HepG2 (cell line): Measurements from ENCODE around the gene IFT172. TPM values are rescaled to one million over a fixed set of nuclear protein-coding genes. Genes with fewer than 3 reads are reported as not detected.

Experiments used
- ATAD3A ChIP-seq: sonication (generic); formaldehyde crosslinking; IDR thresholded peaks from 2 replicates; pipeline ENCODE4 v1.4.0; 2020; ENCODE audit warnings: missing genetic modification reagents
- FOSL2 ChIP-seq: sonication (generic); formaldehyde crosslinking; IDR thresholded peaks from 2 replicates; pipeline ENCODE4 v1.4.0; 2020; ENCODE audit warnings: missing genetic modification reagents
- FOXK1 ChIP-seq: sonication (generic); formaldehyde crosslinking; IDR thresholded peaks from 2 replicates; pipeline ENCODE4 v1.4.0; 2020; ENCODE audit warnings: low read depth, missing genetic modification reagents, borderline replicate concordance
- ISX ChIP-seq: sonication (generic); formaldehyde crosslinking; conservative IDR thresholded peaks from 2 replicates; pipeline ENCODE4 v1.5.0; 2020; ENCODE audit warnings: missing genetic modification reagents
- JUN ChIP-seq: sonication (generic); formaldehyde crosslinking; IDR thresholded peaks from 2 replicates; pipeline ENCODE4 v1.4.0; 2020; ENCODE audit warnings: mild to moderate bottlenecking, missing genetic modification reagents
- SMAD9 ChIP-seq: sonication (generic); formaldehyde crosslinking; IDR thresholded peaks from 2 replicates; pipeline ENCODE4 v1.5.1; 2020; ENCODE audit warnings: mild to moderate bottlenecking, missing genetic modification reagents
- SRSF4 ChIP-seq: fragments of 200-400 bp; formaldehyde crosslinking; IDR thresholded peaks from one replicate; pipeline ENCODE4 v1.6.1; 2018; ENCODE audit warnings: mild to moderate bottlenecking, low read depth, low read length, moderate library complexity; ENCODE audit not compliant: poor library complexity, severe bottlenecking
- ZFP90 ChIP-seq: sonication (generic); formaldehyde crosslinking; IDR thresholded peaks from 2 replicates; pipeline ENCODE4 v1.8.0; 2022; ENCODE audit warnings: missing genetic modification reagents, mild to moderate bottlenecking, inconsistent platforms, borderline replicate concordance
- ZNF17 ChIP-seq: sonication (generic); formaldehyde crosslinking; IDR thresholded peaks from 2 replicates; pipeline ENCODE4 v1.5.0; 2020; ENCODE audit warnings: mild to moderate bottlenecking, missing genetic modification reagents
- ZNF205 ChIP-seq: IDR thresholded peaks from 2 replicates; pipeline ENCODE4 v1.6.1; 2018; ENCODE audit warnings: missing biosample characterization, missing genetic modification reagents
- ZNF510 ChIP-seq: sonication (generic); formaldehyde crosslinking; IDR thresholded peaks from 2 replicates; pipeline ENCODE4 v1.4.0; 2020; ENCODE audit warnings: low read depth, mild to moderate bottlenecking, missing genetic modification reagents
- ZNF672 ChIP-seq: sonication (generic); formaldehyde crosslinking; IDR thresholded peaks from 2 replicates; pipeline ENCODE4 v1.8.1; 2022; ENCODE audit warnings: missing genetic modification reagents
- polyA plus RNA-seq, 8 experiments: library from polyadenylated mRNA; depleted of rRNA in 3 of 8; stranded (reverse) in 7 of 8; unstranded in 1 of 8; fragments of >200 nt; fragmentation: Illumina TruSeq in 4 of 8; extraction: Trizol in 4 of 8; gene quantifications; 2 replicates each; pipeline versions ENCODE4 v1.2.1 to v1.2.3, GENCODE V29; 2011 to 2016; ENCODE audit warnings: low read depth in 4 of 8, missing spikeins in 1 of 8, mixed read lengths in 1 of 8; ENCODE audit not compliant: insufficient read depth in 1 of 8
- total RNA-seq, 5 experiments: library from RNA; depleted of rRNA; stranded (reverse); fragments of >200 nt; fragmentation: Illumina TruSeq; extraction: Trizol; gene quantifications; 2 replicates each; pipeline ENCODE4 v1.2.3, GENCODE V29; 2016; ENCODE audit warnings: low read depth in 1 of 5
- TF ChIP-seq, protein P1 (sequence below): fragments of 450-650 bp; IDR thresholded peaks from 2 replicates; pipeline ENCODE4 v1.6.1; 2017; ENCODE audit warnings: mild to moderate bottlenecking
- TF ChIP-seq, protein P2 (sequence below): sonication (generic); formaldehyde crosslinking; IDR thresholded peaks from 2 replicates; pipeline ENCODE4 v1.9.0; 2021; ENCODE audit warnings: missing genetic modification reagents, mild to moderate bottlenecking, borderline replicate concordance
- TF ChIP-seq, protein P3 (sequence below): conservative IDR thresholded peaks from 2 replicates; pipeline ENCODE4 v1.6.1; 2018; ENCODE audit warnings: missing genetic modification reagents
- TF ChIP-seq, protein P4 (sequence below): sonication (generic); formaldehyde crosslinking; IDR thresholded peaks from 2 replicates; pipeline ENCODE4 v1.5.0; 2020; ENCODE audit warnings: missing genetic modification reagents
- TF ChIP-seq, protein P5 (sequence below): sonication (generic); formaldehyde crosslinking; IDR thresholded peaks from 2 replicates; pipeline ENCODE4 v1.5.1; 2020; ENCODE audit warnings: missing genetic modification reagents, mild to moderate bottlenecking, borderline replicate concordance
- TF ChIP-seq, protein P6 (sequence below): sonication (generic); formaldehyde crosslinking; IDR thresholded peaks from 2 replicates; pipeline ENCODE4 v1.4.0; 2020; ENCODE audit warnings: missing genetic modification reagents, mild to moderate bottlenecking, borderline replicate concordance

IFT172 gene
- total and polyA plus RNA-seq, 2 of the 13 experiments (the other 11 are each of a cell fraction or from before 2014, with no cell fraction given), result 21.6 to 35.7 TPM

DNA sequence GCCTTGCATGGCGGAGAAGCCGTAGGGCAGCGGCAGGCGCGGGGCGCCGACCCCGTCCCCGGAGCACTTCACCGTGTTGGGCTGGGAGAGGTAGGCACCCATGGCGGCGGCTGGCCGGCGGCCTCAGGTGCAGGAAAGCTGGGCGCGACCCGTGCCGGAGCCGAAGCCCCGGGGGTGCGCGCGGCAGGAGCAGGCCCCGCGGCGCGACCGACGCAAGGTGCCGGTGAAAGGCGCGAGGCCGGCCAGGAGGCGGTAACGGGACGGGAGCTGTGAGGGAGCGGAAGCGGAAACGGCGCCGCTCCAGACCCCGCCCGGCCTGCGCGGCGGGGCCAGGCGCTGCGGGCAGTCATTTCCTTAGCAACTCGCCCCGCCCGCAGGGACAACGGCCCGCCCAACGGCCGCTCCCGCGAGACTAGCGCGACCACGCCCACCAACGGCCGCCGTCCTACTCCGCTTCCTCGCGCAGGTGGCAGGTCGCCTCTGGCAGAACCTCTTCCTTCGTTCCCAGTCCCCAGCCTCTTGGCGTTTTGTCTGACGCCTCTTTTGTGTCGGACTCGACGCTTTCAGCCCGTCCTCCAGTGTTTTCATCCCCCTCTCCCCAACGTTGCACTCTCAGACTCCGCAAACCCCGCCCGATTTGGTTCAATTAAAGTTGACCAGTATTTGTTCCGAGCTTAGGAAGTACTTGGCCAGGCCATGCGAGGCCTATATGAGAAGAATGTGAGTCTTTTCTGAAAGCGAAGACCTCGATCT is 80.0 kb downstream of the IFT172 start, which contains the start of gene PPM1G (continued):
- TF ChIP-seq ZNF672 (CRISPR knock-in tag) (no peak), ZNF17 (no peak), ATAD3A (CRISPR knock-in tag) (no peak), FOXK1 (CRISPR knock-in tag) (no peak; the same call in 1 of the 2 replicates), ZNF205 (CRISPR knock-in tag) (peak; percentile 80; the same call in 1 of the 2 replicates), JUN (peak; percentile 65; the same call in 1 of the 2 replicates), ZNF510 (CRISPR knock-in tag) (peak; percentile 79; the same call in 1 of the 2 replicates), SMAD9 (CRISPR knock-in tag) (0 out of 2 replicates have a peak, but pooled peaks have one; percentile 14), FOSL2 (CRISPR knock-in tag) (peak; percentile 57), SRSF4 (no peak), ZFP90 (peak; percentile 80), ISX (CRISPR knock-in tag) (0 out of 2 replicates have a peak, but pooled peaks have one; percentile 73)
- TF ChIP-seq, protein P1, sequence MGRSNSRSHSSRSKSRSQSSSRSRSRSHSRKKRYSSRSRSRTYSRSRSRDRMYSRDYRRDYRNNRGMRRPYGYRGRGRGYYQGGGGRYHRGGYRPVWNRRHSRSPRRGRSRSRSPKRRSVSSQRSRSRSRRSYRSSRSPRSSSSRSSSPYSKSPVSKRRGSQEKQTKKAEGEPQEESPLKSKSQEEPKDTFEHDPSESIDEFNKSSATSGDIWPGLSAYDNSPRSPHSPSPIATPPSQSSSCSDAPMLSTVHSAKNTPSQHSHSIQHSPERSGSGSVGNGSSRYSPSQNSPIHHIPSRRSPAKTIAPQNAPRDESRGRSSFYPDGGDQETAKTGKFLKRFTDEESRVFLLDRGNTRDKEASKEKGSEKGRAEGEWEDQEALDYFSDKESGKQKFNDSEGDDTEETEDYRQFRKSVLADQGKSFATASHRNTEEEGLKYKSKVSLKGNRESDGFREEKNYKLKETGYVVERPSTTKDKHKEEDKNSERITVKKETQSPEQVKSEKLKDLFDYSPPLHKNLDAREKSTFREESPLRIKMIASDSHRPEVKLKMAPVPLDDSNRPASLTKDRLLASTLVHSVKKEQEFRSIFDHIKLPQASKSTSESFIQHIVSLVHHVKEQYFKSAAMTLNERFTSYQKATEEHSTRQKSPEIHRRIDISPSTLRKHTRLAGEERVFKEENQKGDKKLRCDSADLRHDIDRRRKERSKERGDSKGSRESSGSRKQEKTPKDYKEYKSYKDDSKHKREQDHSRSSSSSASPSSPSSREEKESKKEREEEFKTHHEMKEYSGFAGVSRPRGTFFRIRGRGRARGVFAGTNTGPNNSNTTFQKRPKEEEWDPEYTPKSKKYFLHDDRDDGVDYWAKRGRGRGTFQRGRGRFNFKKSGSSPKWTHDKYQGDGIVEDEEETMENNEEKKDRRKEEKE, result no peak
- TF ChIP-seq, protein P2, sequence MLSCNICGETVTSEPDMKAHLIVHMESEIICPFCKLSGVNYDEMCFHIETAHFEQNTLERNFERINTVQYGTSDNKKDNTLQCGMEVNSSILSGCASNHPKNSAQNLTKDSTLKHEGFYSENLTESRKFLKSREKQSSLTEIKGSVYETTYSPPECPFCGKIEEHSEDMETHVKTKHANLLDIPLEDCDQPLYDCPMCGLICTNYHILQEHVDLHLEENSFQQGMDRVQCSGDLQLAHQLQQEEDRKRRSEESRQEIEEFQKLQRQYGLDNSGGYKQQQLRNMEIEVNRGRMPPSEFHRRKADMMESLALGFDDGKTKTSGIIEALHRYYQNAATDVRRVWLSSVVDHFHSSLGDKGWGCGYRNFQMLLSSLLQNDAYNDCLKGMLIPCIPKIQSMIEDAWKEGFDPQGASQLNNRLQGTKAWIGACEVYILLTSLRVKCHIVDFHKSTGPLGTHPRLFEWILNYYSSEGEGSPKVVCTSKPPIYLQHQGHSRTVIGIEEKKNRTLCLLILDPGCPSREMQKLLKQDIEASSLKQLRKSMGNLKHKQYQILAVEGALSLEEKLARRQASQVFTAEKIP (CRISPR knock-in tag), result no peak
- TF ChIP-seq, protein P3, sequence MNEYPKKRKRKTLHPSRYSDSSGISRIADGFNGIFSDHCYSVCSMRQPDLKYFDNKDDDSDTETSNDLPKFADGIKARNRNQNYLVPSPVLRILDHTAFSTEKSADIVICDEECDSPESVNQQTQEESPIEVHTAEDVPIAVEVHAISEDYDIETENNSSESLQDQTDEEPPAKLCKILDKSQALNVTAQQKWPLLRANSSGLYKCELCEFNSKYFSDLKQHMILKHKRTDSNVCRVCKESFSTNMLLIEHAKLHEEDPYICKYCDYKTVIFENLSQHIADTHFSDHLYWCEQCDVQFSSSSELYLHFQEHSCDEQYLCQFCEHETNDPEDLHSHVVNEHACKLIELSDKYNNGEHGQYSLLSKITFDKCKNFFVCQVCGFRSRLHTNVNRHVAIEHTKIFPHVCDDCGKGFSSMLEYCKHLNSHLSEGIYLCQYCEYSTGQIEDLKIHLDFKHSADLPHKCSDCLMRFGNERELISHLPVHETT (CRISPR knock-in tag), result peak; percentile 95
- TF ChIP-seq, protein P4, sequence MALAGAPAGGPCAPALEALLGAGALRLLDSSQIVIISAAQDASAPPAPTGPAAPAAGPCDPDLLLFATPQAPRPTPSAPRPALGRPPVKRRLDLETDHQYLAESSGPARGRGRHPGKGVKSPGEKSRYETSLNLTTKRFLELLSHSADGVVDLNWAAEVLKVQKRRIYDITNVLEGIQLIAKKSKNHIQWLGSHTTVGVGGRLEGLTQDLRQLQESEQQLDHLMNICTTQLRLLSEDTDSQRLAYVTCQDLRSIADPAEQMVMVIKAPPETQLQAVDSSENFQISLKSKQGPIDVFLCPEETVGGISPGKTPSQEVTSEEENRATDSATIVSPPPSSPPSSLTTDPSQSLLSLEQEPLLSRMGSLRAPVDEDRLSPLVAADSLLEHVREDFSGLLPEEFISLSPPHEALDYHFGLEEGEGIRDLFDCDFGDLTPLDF, result peak; percentile 90
- TF ChIP-seq, protein P5, sequence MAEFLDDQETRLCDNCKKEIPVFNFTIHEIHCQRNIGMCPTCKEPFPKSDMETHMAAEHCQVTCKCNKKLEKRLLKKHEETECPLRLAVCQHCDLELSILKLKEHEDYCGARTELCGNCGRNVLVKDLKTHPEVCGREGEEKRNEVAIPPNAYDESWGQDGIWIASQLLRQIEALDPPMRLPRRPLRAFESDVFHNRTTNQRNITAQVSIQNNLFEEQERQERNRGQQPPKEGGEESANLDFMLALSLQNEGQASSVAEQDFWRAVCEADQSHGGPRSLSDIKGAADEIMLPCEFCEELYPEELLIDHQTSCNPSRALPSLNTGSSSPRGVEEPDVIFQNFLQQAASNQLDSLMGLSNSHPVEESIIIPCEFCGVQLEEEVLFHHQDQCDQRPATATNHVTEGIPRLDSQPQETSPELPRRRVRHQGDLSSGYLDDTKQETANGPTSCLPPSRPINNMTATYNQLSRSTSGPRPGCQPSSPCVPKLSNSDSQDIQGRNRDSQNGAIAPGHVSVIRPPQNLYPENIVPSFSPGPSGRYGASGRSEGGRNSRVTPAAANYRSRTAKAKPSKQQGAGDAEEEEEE (CRISPR knock-in tag), result 0 out of 2 replicates have a peak, but pooled peaks have one; percentile 54
- TF ChIP-seq, protein P6, sequence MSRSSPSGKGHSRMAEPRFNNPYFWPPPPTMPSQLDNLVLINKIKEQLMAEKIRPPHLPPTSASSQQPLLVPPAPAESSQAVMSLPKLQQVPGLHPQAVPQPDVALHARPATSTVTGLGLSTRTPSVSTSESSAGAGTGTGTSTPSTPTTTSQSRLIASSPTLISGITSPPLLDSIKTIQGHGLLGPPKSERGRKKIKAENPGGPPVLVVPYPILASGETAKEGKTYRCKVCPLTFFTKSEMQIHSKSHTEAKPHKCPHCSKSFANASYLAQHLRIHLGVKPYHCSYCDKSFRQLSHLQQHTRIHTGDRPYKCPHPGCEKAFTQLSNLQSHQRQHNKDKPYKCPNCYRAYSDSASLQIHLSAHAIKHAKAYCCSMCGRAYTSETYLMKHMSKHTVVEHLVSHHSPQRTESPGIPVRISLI (CRISPR knock-in tag), result peak; percentile 64; the same call in 1 of the 2 replicates
